Hematopoietic multipotent progenitor cell (in vitro differentiated cells): ENCODE data around the gene ATP2B3. TPM values are rescaled to one million over a fixed set of nuclear protein-coding genes. Genes with fewer than 3 reads are reported as not detected.
"Not testable (repeated sequence)": the region's sequence is repeated elsewhere in the genome, so short reads cannot be mapped to it uniquely, and the experiment has no call there.

Source experiments
- DNase-seq, 3 donors: peaks; one replicate each; pipeline ENCODE4 v3.0.0-alpha.2; 2011 to 2015; ENCODE audit warnings: low read depth in 2 of 3, low spot score in 2 of 3
- total RNA-seq: library from RNA; depleted of rRNA; stranded (reverse); fragments of >200 nt; gene quantifications from one replicate; pipeline ENCODE4 v1.2.3, GENCODE V29; 2012

ATP2B3 gene
- total RNA-seq, 1 donor: not detected

GRCh38 chrX:153592091-153592833 is 74.8 kb downstream of the ATP2B3 start:
- no peak for DNase-seq

GRCh38 chrX:153592966-153593688 is 75.7 kb downstream of the ATP2B3 start:
- no peak for DNase-seq

- no peak for DNase-seq
These were observed 76.5 kb downstream of the ATP2B3 start for GRCh38 chrX:153593811-153594500.

GRCh38 chrX:153595387-153595786 is 77.9 kb downstream of the ATP2B3 start:
- DNase-seq: no peak

GRCh38 chrX:153595859-153596857 is 78.7 kb downstream of the ATP2B3 start:
- DNase-seq: no peak

GRCh38 chrX:153596981-153597750 is 79.7 kb downstream of the ATP2B3 start:
- no peak for DNase-seq

GRCh38 chrX:153598541-153599191 is 81.2 kb downstream of the ATP2B3 start, which contains the start of gene CCNQ:
Gene CCNQ, minus strand, starts transcription at chrX:153599139. Its CDS starts 66 bp downstream, at chrX:153599073.
- DNase-seq: peak in 2 of 3 donors; percentile 14 to 31

- DNase-seq: peak; percentile 69 to 86 (median 84)
These were observed 82.0 kb downstream of the ATP2B3 start for GRCh38 chrX:153599192-153600031.

- no peak for DNase-seq
These were observed 82.6 kb downstream of the ATP2B3 start for GRCh38 chrX:153600032-153600373.

- no peak for DNase-seq
These were observed 83.5 kb downstream of the ATP2B3 start for GRCh38 chrX:153600921-153601320.

- no peak for DNase-seq
These were observed 84.2 kb downstream of the ATP2B3 start for GRCh38 chrX:153601511-153602110.

- no peak for DNase-seq
These were observed 85.2 kb downstream of the ATP2B3 start for GRCh38 chrX:153602601-153603000.

- DNase-seq: no peak
These were observed 85.8 kb downstream of the ATP2B3 start for GRCh38 chrX:153603131-153603656.

GRCh38 chrX:153604666-153605380 is 87.4 kb downstream of the ATP2B3 start:
- not testable (repeated sequence) for DNase-seq

GRCh38 chrX:153606503-153606902 is 89.1 kb downstream of the ATP2B3 start:
- no peak for DNase-seq

GRCh38 chrX:153608376-153608775 is 90.9 kb downstream of the ATP2B3 start:
- DNase-seq: no peak

GRCh38 chrX:153608806-153609205 is 91.4 kb downstream of the ATP2B3 start:
- no peak for DNase-seq
